NCI-H446 (cell line): ENCODE data around the gene LAMA2.
A peak's percentile ranks its signal among the peaks of the same experiment; 100 is the strongest.

Experiments used
- DNase-seq, 2 experiments: peaks; one replicate each; lab custom pipeline; 2025; lab: John Stamatoyannopoulos, UW

LAMA2 gene

DNA sequence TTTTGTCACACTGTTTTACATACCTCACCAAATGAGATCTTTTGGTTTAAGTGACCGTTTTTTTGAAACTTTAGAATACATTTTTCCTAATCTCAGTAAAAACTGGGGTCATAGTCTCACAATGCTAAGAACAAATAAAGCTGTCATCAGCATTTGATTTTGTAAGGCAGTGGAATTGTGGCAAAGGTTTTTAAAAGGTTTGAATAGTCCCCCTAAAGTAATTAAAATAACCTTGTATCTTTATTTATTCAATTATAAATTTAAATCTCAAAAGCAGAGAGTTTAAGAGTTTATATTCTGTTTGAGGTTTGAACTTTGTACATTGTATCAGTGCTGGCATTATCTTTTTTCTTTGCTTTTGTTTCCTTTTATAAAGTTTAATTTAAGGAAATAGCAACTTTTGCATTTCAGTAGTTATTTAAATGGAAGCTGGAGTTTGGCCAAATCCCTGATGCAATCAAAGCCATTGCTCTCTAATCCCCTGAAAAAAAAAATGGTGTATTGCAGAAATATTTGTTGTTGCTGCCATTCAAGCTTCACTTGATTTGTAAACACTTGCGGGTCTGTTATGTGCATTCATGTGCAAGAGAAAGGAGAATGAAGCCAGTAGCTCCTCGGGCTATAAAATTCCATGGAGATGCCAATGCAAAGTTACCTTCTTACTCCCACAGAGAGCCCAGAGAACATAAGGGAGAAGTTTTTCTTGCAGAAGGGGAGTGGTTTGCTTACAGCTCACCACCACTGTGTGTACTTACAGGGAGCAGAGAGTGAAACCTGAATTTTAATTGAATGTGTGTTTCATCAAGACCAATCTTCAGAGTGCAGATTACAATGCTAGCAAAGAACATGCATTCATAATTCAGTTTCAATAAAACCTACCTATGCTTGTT is 435.2 kb downstream of the LAMA2 start:
- peak; percentile 16 to 74 for DNase-seq

DNA sequence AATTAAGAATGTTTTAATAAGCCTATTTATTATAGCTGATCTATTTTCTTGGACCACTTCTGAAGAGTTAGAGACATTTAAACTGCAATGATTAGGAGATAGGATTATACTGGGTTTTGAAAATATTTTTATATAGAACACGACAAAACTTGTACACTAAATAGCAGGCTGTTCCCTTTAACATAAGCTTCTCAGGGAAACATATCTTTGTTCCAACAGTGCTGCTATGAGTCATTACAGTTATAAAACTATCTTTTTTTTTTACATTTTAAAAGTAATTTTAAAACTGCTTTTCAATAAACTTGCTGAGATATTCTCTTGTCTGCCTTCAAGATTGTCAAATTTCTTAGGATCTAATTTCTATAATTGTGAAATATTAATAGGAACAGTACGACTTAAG is 438.0 kb downstream of the LAMA2 start:
- DNase-seq, result no peak

DNA sequence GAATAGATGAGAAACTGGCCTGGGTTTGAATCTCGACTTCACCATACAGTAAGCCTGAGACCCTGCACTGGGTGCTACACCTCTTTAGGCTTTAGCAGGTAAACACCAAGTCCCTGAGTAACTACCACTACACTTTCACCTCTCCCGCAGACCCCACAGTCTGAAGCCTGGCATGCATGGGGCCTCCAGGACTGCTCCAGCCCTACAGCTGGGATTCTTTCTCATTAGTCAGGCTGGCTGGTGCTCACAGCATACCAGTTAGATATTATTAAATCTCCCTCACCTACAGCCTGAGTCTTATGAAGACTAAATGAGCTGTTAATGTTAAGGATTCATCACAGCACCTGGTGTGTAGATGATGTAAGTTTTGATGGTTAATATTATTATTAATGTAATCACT is 438.4 kb downstream of the LAMA2 start:
- DNase-seq, result no peak

DNA sequence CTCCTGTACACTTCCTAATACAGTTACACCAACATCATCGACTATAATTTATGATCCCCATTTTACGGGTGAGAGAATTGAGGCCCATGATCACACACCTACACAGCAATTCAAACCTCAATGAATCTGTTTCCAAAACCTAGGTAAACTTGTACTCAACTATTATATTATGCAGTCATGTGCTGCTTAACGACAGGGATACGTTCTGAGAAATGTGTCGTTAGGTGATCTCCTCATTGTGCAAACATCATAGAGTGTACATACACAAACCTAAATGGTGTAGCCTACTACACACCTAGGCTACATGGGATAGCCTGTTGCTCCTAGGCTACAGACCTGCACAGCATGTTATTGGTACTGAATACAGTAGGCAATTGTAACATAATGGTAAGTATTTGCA is 441.4 kb downstream of the LAMA2 start:
- DNase-seq, result no peak

DNA sequence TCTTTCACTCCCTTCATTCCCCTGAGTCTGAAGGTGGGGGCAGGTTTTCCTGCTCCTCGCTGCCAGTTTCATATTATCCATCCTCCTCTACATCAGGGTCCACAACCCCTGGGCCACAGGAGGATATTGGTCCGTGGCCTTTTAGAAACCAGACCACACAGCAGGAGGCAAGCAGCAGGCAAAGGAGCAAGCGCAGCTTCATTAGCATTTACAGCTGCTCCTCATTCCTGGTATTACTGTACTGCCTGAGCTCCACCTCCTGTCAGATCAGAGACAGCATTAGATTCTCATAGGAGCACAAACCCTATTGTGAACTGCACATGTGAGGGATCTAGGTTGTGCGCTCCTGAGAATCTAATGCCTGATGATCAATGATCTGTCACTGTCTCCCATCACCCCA is 446.7 kb downstream of the LAMA2 start:
- DNase-seq, result no peak

DNA sequence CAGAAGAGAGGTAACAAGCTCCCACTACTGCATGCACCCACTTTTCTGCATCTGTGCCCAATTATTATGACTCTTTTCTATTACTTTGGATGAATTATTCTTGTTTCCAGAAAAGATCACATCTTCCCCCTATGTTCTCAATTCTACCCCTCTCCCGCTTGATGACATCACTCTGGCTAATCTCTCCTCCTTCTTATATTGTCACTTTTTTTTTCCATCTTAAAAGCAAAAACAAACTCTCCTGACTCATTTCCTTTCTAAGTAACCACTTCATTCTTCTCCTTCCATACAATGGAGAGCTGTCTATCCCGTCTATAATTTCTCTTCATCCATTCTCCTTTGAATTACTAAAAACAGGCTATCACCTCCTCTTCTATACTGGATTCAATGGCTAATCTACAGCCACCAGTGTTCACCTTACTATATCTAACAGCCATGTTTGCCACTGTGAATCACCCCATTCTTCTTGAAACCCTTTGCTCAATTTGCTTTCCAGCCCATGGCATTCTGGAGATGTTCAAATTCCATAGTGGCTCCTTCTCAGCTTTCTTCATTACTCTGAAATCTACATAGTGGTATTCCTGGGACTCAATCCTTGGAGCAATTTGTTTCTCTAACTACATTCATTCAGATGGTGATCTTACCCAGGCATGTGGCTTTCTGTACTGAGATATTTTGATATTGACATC is 448.7 kb downstream of the LAMA2 start:
- DNase-seq, result no peak

DNA sequence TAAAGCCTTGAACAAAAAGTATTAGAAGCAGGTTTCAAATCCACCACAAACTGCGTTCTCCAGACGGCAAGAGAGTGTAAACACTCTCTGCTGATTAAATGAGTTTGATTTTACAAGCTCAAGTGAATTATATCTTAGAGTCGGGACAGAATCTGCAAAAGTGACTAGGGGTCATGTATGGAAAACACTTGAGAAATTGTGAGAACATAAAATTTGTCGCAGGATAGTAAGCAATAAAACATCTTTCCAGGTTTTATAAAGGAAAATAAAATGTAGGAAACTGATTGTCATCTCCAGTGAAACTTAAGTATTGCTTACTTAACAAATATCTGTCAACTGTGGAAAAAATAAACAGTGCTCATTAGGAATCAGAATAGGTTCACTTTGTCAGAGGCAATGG is 452.9 kb downstream of the LAMA2 start:
- DNase-seq, result no peak

DNA sequence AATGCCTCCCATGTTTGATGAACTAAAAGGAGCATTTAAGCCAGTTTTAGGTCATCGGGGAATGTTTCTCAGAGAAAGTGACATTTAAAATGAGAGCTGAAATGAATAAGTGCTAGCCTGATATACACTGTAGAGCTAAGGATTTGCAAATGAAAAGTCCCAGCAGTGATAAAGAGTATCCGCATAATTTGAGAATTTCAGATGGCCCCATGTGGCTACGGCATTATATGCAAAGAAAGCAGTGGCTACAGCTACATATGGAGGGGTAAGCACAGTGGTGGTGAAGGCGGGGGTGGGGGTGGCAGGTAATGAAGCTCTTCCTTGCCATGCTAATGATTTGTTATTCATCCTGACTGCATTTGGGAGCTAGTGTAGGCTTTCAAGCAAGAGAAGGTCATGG is 455.7 kb downstream of the LAMA2 start:
- DNase-seq, result no peak

DNA sequence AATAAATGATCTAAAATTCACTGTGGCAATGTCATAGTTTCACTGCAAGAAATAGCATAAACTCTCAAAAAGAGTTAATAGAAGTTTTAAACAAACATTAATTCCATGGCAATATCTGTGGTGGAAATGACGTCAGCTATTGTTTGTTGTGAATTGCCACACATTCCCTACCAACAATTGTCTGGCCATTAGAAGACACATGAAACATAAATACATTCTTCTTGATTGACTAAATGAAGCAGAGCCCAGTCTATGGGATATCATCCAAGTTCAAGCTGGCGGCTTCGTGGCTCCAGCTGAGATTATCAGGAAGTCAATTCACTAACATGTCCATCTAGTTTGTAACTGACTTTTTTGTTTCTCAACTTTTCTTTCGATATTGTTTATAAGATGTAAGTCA is 458.0 kb downstream of the LAMA2 start:
- DNase-seq, result peak in 1 of 2 experiments; percentile 17

DNA sequence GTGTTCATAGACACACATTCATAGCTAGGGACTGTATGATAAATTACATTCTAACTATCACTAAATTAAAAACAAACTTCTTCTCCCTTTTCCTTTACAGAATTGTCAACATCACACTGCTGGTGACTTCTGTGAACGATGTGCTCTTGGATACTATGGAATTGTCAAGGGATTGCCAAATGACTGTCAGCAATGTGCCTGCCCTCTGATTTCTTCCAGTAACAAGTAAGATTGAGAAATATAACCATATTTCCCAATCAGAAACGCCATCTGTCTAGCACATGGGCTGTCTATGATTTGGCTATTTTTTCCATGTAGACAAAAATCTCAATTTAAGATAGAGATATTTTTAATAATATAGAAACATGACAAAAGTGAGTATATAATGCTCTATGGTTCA is 459.3 kb downstream of the LAMA2 start:
- no peak for DNase-seq

DNA sequence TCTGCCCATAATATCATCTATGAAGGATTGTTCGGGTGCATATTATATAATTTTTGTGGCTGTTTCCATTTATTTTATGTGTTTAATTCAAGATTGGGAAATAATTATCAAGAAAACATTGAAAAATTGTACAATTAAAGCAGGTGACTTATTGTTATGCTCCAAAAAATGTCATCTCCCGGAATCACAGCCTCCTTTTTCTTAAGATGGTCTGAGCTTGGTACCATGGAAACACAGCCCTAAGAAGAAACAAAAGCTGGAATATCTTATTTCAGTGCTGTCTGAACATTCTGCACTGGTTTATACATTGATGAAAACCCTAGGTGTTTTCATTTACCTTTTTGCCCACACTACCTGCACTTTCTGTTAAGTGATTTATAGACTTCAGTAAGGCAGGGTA is 459.9 kb downstream of the LAMA2 start:
- no peak for DNase-seq

DNA sequence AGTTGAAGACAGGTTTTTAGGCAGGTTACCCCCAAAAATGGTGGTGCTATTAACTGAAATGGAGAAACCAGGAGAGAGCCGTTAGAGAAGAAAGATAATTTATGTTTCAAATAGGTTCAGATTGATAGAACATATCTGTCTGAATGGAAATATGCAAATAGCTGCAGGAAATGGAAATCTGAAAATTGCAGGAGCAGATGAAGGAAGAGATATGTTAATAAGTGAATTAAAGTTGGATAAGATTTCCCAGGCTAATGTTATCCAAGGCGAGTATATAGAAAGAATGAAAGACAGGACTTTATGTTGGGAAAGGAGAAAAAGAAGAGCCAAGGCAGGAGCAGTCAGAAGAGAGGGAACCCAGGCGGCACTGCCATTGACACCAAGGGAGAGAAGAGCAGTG is 461.4 kb downstream of the LAMA2 start:
- no peak for DNase-seq

DNA sequence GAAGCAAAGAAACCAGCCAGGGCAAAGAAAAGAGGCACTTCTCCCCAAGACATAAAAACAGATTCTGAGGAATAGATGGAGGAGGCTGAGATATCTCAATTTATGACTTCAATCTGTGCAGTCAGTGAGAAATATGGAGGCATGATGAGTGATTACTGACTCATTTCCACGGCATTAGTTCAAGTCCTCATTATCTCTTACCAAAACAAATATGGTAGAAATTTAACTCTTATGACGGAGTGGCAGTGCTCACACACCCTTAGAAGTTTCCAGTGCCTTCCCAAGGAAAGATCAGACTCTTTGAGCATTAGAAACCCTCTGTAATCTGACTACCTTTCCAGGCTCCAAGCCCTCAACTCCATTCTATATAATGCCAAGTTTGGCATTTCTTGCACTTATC is 463.0 kb downstream of the LAMA2 start:
- no peak for DNase-seq

DNA sequence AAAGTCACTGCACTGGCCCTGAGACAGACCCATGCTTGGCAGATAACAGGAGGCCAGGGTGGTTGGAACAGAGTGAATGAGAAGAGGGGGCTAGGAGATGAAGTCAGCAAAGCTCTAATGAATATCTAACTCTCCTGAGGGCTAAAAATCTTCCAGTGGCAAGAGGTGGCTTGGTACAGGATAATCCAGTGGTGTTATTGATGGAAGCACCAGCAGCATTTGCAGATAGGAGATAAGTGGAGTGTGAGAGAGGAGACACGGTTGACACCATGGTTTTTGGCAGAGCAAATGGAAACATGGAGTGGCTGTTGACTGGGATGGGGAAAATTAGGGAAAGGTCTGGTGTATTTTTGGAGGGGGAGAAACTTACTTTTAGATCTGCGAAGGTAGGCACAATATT is 464.0 kb downstream of the LAMA2 start:
- no peak for DNase-seq

DNA sequence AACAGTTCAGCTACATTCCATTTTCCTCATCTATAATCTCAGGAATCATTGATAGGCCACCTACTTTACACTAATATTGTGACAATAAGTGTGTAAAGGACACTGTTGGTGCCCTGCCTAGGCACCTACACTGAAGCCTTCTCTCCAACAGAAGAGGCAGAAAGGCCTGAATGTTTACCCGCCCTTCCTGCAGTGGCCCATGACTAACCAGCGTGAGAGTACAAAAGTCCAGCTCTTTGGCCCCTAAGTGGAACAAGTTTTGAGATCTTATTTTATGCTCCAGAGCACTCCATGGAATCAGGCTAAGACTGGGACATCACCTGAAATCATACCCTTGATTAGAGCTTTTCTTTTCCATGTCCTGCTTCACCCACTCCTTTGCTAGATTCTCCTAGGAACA is 467.3 kb downstream of the LAMA2 start:
- no peak for DNase-seq

DNA sequence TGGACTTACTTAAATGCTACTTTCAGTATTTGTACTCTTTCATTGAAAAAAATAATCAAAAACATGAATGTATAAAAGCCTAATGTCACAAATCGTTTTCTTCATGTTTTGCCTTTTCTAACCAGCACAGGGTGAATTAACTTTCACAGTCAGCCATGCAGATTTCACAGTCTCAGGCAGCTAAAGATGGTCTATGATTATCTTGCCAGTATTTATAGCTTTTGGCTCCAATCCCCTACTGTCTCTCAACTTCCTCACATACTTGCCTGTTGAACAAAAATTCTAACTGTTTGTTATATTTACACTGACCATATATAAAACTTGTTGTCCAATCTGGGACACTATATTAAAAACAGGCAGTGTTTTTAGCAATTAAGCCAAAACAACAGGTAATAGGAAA is 468.9 kb downstream of the LAMA2 start:
- DNase-seq, result no peak

DNA sequence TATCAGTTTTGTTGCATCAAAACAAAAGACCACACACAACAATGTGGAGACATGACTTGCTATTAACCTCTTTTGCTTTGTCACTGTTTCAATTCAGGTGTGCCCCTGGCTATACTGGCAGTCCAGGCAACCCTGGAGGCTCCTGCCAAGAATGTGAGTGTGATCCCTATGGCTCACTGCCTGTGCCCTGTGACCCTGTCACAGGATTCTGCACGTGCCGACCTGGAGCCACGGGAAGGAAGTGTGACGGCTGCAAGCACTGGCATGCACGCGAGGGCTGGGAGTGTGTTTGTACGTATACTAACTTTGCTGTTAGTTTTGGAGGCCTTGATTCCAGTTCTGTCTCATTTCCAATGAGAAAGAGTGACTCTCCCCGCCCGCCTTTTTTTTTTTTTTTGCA is 470.1 kb downstream of the LAMA2 start:
- no peak for DNase-seq

DNA sequence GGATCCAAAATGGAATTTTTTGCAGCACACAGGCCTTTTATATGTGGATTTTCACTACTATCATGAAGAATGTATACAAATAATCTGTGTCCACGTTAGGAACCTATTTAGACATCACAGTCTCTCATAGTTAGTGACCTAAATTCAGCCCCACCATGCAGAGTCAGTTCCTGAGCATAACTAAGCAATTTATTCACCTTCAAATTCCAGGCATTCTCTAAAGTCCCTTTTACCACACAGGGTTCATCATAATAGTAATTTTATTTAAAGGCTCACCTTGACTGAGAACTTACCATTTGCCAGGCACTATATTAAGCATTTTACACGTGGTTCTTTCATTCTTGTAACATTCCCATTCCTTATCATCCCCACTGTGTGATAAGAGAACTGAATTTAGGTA is 473.2 kb downstream of the LAMA2 start:
- no peak for DNase-seq

DNA sequence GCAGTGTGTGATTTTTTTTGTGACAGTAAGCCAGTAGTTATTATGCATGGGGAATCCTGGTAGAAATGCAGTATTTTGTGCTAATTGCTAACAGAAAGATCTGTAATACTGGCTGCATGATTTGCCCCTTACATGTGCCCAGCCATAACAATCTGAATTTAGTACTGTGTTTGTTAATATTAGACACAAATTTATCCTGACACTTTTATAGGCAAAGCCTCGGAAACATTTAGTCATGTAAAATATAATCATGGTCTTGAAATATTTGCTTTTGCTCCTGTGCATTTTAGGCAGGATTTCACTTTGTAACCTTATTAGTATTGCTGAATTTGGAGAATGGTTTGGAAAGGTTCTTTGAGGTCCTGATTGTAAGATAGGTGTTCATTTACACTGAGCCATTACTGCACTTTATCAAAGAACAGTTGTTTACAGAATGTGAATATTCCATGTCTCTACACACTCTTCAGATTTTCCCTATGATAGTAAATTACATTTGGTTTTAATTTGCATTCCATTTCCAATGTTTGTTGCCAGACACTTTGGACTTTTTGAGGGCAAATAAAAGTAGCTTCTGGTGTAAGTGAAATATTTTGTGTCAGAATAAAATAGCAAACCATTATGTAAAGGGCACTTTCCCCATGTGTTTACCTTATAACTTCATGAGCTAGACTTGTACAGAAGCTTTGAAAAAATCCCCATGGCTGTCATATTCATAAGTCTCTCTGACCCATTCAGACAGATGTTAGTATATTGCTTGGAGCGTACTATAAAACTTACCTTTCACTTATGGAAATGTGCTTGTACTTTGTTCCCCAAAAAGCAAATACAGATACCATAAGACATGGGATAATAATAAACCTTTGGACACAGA is 477.1 kb downstream of the LAMA2 start:
- DNase-seq, result no peak

DNA sequence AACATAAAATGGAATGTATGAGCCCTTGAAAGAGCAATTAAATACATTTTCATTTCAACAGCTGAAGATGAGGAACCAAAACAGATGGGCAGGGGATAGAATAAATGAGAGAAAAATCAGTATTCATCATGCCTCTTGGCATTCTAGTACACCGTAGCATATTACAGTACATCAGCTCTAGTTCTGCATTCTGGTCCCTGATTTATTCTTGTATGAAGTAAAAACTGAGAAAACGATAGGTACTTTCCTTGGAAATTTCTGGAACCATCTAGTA is 477.7 kb downstream of the LAMA2 start:
- DNase-seq, result no peak

DNA sequence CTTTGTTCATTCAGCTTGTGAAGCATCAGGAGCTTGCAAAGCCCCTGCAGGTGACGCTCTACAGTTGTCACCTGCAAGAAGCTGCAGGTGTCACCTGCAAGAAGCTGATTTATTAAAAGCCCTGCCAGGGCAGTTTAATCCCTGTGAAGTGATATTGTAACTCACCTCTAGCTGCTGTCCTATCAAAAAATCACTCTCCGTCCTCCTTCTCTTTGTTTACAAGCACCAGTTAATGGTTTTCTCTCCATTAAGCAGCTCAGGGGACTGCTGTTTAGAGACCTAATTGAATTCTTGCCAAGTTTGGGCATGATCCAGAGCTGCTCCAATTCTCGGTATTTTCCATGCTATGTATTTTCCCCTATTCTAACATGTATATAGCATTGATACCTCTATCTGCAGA is 481.1 kb downstream of the LAMA2 start:
- peak in 1 of 2 experiments; percentile 1 for DNase-seq

DNA sequence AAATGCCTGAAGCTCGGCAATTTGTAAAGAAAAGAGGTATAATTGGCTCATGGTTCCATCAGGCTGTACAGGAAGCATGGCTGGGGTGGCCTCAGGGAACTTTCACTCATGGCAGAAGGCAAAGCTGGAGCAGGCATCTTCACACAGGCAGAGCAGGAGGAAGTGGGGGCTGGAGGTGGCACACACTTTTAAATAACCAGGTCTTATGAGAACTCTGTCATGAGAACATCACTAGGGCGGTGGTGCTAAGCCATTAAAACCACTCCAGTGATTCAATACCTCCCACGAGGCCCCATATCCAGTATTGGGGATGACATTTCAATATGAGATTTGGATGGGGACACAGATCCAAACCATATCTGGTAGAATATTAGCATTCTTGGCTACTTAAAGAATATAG is 481.8 kb downstream of the LAMA2 start:
- no peak for DNase-seq

DNA sequence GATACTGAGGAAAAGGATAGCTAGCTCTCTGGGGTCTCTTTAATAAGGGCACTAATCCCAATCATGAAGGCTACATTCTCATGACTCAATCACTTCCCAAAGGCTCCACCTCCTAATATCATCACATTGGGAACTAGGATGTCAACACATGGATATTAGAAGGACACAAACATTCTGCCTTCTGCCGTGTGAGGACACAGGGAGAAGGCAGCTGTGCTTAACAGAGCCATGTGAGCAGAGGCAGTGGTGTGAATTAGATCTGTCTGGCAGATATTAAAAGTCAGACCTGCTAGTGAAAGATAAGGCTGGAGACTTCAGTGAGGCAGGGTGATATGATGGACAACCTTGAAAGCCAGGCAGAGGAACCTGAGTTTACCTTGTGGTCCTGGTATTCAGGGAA is 485.1 kb downstream of the LAMA2 start:
- DNase-seq, result no peak
